SKM-1 treated with dmso at 0.1 percent for 144 hours (cell line): ENCODE results near the gene AGBL2.
"Not testable (repeated sequence)": the region's sequence is repeated elsewhere in the genome, so short reads cannot be mapped to it uniquely, and the experiment has no call there.

ENCODE experiments used
- DNase-seq: peaks from one replicate; lab custom pipeline; 2025; ENCODE audit not compliant: unreplicated experiment; lab: John Stamatoyannopoulos, UW

AGBL2 gene

DNA sequence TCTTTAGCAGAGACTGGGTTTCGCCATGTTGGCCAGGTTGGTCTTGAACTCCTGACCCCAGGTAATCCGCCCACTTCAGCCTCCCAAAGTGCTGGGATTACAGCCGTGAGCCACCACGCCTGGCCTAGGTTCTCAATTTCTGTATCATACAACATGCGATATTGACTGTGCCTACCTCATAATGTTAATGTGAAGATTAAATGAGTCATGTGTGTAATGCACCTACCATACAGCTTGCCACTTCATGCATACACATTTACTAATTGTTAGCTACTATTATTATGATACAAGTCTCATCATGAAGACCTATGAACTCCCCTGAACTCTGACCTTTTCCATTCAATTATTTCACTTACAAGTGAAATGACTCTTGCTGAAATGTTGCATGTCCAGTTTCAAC is 25.7 kb downstream of the AGBL2 start:
- DNase-seq, result no peak

DNA sequence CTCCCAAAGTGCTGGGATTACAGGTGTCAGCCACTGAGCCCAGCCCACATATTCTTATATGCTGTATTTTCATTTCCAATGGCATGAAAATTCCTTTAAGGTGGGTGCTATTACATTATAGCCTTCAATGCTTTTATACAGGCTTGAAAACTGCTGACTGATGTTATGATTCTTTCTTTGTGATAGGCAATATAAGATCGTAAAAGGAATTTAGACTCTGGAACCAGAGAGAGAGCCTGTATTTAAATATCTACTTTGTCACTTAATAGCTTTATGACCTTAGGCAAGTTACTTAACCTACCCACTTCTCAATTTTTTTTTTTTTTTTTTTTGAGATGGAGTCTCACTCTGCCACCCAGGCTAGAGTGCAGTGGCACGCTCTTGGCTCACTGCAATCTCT is 26.2 kb downstream of the AGBL2 start:
- DNase-seq, result no peak

GRCh38 chr11:47688111-47688510 is 27.1 kb downstream of the AGBL2 start:
- peak; percentile 56 for DNase-seq

DNA sequence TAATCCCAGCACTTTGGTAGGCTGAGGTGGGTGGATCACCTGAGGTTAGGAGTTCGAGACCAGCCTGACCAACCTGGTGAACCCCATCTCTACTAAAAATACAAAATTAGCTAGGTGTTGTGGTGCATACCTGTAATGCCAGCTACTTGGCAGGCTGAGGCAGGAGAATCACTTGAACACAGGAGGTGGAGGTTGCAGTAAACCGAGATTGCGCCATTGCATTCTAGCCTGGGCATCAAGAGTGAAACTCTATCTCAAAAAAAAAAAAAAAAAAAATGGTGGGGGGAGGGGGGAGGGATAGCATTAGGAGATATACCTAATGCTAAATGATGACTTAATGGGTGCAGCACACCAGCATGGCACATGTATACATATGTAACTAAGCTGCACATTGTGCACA is 28.5 kb downstream of the AGBL2 start:
- DNase-seq, result not testable (repeated sequence)

GRCh38 chr11:47686151-47686550 is 29.0 kb downstream of the AGBL2 start:
- DNase-seq, result no peak

DNA sequence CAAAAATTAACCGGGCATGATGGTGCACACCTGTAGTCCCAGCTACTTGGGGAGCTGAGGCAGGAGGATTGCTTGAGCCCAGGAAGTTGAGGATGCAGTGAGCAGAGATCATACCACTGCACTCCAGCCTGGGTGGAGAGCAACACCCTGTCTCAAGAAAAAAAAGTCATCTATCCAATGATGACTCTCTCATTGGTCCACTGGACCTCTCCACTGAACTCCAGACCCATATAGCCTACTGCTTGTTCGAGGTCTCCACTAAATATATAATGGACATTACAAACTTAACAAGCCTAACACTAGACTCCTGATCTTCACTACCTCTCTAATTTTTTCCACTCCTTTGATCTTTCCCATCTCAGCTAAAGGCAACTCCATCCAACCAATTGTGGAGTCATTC is 39.3 kb downstream of the AGBL2 start:
- no peak for DNase-seq

- no peak for DNase-seq
These were observed 42.9 kb downstream of the AGBL2 start for GRCh38 chr11:47672283-47672730.

DNA sequence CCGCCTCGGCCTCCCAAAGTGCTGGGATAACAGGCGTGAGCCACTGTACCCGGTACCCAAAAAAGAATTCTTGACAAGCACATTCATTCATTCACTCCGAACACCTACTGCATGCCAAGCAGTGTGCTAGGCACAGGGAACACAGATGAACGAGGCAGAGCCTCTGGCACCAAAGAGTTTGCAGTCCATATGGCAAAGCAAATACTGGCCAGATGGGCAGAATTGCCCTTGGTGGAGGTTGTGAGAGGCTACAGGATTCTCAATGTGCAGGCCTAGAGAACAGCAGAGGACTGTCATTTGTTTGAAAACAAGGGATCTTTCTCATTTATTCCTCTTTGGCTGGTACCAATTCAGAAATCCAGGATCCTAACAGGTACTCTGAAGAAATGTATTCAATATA is 45.3 kb downstream of the AGBL2 start:
- no peak for DNase-seq

DNA sequence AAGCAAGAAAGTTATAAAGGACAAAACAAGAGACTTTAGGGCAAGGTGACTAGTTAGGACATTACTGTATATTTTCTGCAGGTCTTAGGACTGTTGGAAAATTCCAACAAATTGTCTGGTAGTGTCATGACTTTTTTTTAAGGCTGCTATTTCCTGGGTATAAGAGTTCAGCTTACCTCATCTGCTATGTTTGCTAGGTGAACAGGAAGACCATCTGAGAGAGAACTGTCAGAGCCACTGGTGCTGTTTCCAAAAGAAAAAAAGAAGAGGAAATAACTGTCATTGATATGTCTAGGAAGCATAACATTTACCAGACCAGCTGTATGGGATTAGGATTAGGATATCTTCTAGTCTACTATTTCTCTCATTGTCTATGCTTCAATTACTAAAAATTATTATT is 46.5 kb downstream of the AGBL2 start:
- DNase-seq, result no peak

GRCh38 chr11:47667555-47667954 is 47.6 kb downstream of the AGBL2 start:
- no peak for DNase-seq

DNA sequence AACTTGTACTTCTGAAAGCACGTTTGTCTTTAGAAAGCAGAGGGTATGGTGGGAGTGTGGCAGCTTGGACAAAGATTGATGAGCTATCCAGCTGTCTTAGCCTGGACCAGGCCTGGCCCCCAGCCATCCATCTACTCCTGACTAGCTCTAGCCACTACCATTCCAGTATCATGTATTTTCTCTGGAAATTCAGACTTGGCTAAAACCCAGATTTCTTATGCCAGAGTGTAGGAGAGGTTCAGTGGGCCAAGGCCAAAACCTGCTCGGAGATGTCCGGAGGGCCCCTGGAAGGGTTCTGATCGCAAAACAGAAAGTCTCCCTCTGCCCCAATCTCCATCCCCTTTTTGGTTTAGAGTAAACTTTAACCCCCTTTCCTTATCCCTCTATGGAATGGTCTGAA is 48.0 kb downstream of the AGBL2 start:
- DNase-seq, result no peak

DNA sequence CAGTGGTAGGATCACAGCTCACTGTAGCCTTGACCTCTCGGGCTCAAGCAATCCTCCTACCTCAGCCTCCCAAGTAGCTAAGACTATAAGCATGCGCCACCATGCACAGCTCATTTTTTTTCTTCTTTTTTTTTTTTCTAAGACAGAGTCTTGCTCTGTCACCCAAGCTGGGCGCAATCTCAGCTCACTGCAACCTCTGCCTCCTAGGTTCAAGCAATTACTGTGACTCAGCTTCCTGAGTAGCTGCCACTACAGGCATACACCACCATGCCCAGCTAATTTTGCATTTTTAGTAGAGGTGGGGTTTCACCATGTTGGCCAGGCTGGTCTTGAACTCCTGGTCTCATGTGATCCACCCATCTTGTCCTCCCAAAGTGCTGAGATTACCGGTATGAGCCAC is 50.2 kb downstream of the AGBL2 start:
- DNase-seq, result not testable (repeated sequence)

DNA sequence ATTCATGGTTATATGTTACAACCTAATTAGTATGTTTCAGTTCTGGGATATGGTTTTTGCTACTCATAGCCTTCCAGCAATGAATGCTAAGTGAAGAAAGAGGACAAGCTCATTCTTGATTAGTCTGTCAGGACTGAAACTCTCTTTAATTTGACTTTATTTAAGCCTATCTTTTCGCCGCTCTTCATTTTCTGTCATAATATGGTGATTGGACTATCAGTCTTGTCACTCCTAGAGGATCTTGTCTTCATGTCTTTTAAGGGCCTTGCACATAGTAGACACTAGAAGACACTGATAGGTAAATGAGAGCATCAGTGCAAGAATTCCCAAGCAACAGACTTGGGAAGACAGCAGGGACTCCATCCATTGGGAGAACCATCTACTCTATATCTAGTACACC is 53.9 kb downstream of the AGBL2 start:
- DNase-seq, result no peak

DNA sequence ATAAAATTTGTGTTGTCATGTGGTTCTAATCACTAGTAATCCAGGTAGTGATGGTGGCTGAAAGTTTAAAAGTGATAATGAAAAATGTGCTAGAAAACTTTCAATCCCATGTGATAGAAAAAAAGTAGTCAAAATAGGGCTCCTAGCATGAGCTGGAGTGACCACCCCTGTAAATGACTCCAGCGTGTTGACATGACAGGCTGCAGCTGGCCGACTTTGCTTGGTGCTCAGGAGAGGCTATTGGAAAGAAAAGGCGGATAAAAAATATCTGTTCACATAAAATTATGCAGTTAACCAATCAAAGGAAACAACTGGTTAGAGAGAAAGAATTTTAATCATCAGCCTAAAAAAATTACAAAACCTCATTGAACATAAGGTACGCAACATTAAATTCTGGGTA is 55.9 kb downstream of the AGBL2 start:
- no peak for DNase-seq

DNA sequence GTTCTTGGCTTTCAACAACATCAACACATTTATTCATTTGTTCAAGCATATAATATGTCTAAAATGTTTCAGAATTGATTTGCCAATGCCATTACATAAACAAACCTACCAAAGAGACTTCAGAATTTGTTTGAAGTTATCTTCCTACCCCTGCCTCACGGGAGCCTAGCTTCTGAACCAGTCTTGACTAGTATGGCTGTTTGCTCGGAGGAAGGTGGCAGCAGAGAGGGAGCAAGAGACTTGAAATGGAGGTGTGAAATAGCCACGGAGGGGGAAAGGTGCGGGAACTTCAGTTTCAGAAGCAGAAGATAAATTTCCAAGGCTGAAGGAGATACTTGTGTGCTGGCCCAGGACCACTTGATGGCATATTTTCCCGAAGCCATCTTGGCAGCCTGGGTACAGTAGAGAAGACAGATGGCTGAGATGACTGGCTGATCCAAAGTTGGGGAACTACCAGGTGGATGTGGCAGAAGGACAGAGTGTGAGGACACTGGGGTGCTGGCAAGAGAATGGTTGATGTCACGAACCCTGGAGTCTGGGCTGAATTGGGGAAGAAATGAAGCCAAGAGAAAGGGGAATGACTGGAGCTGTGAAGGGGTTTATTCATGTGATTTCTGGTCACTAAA is 58.8 kb downstream of the AGBL2 start:
- no peak for DNase-seq

- no peak for DNase-seq
These were observed 63.2 kb downstream of the AGBL2 start for GRCh38 chr11:47651818-47652469.

DNA sequence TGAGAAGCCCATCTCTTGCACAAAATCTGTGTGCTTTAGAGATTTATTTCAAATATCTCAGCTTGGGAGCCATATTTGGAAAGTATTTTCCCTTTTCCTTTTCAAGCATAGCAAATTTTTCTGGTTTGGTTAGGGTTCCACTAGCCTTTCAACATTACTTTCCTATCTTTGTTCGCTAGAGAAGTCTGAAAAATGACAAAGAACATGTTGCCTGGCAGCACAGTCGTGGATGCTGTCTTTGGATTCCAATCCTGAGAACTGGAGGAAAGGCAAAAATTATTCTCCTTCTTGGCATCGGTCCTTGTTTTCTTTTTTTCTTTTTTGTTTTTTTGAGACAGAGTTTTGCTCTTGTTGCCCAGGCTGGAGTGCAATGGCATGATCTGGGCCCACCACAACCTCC is 65.9 kb downstream of the AGBL2 start:
- DNase-seq, result no peak

- no peak for DNase-seq
These were observed 69.2 kb downstream of the AGBL2 start for GRCh38 chr11:47646019-47646418.

- DNase-seq, result no peak
These were observed 69.7 kb downstream of the AGBL2 start for GRCh38 chr11:47645500-47645899.

DNA sequence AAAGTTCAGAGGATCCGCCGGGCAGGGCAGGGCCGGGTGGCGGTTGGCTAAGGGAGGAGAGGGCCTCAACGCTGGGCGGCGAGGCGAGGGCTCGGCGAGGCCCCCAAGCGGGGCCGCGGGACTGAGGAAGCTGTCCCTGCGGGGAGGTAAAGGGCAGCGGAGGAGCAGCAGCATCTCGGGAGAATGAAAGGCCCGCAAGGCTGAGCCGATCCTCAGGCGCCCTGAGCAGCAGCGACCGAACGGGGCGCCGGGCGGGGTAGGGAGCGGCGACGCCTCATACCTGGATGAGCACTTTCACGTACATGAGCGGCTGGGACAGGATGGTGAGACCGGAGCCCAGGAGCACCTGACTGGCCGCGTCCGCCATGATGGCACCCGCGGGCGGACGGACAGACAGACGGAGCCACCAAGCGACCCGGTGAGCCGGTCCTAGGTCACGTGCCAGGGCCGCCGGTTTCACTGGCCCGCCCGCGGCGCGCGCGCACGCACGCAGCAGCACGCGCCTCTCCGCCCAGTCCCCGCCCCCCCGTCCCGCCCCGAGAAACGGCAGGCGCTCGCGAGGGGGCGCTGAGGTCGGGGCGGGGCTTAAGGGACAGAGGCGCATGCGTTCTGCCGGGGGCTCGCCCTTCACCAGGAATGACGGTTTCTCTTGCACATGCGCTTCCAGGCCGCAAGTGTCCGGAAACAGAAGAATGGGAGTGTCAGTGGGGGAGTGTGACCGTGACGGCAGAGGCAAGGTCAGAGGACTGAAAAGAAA is 72.9 kb downstream of the AGBL2 start, which contains the start of gene MTCH2:
MTCH2 (minus strand) TSS at position 461 of the 757 bp plus-strand sequence; CDS start at position 367, 94 bp downstream.
- peak; percentile 95 for DNase-seq

- no peak for DNase-seq
These were observed 73.5 kb downstream of the AGBL2 start for GRCh38 chr11:47641600-47642098.

DNA sequence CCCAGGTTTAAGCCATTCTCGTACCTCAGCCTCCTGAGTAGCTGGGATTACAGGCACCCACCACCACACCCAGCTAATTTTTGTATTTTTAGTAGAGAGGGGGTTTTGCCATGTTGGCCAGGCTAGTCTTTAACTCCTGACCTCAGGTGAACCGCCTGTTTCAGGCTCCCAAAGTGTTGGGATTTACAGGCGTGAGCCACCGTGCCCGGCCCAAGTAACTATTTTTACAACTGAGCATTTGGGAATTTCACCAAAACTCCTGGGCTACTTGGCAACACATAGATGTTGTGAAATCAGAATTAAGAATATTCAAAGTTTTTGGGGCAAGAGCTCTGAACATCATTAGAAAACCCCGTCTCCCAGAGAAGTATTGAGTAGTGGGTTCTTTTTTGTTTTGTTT is 74.7 kb downstream of the AGBL2 start:
- not testable (repeated sequence) for DNase-seq
